Esophagus muscularis mucosa (tissue), 3 donors: ENCODE data around the gene LIN28B.

Source experiments
- CTCF ChIP-seq, 3 experiments: fragments of 200-600 bp in 2 of 3; fragments of 450-650 bp in 1 of 3; sonication (generic) in 2 of 3; IDR thresholded peaks; one replicate each; pipeline ENCODE4 v1.5.1; 2017 to 2019; ENCODE audit warnings: antibody characterized with exemption in 3 of 3, mild to moderate bottlenecking in 2 of 3, moderate library complexity in 1 of 3
- POLR2A ChIP-seq: fragments of 450-650 bp; IDR thresholded peaks from one replicate; pipeline ENCODE4 v1.6.1; 2017; ENCODE audit warnings: antibody characterized with exemption, moderate library complexity, mild to moderate bottlenecking, low read depth
- POLR2AphosphoS5 ChIP-seq, 2 donors: sonication (generic); formaldehyde crosslinking; IDR thresholded peaks; one replicate each; pipeline ENCODE4 v1.6.1; 2017; ENCODE audit warnings: antibody characterized with exemption in 2 of 2

DNA sequence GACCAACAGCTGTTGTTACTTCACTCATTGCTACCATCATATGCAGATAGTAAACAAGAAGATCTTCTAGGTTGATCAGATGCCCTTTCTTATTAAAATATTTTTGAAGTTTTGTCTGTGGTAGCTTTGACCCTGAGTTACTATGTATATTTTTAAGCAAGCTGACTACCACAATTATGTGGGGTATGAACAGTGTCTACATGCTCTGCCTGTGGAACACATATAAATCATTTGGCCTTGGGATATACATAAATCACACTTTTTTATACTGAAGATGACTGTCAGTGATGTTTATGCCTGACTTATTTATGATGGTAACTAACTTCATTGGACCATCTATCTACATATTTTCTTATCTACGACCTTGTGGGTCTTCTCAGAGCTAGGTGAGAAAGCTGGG, 44.2 kb downstream of the LIN28B start:
- TF ChIP-seq CTCF (IDR thresholded peaks at IDR 0.05) (no peak), POLR2A (no peak), POLR2AphosphoS5 (IDR thresholded peaks at IDR 0.05) (no peak)
